GM23248 (cell line): ENCODE results near the gene ATP2B3. TPM values are rescaled to one million over a fixed set of nuclear protein-coding genes. Genes with fewer than 3 reads are reported as not detected.

Experiments used
- DNase-seq: peaks from one replicate; pipeline ENCODE4 v3.0.0-alpha.2; 2015
- H2AFZ ChIP-seq: fragments of 200-600 bp; sonication (generic); 2 replicates; pipeline ENCODE4 v1.6.1; 2016; ENCODE audit warnings: antibody characterized with exemption
- H3F3A ChIP-seq: fragments of 200-600 bp; sonication (generic); 2 replicates; pipeline ENCODE4 v1.6.1; 2016; ENCODE audit warnings: mild to moderate bottlenecking, antibody characterized with exemption, mixed run types; ENCODE audit not compliant: insufficient read depth
- H3K27ac ChIP-seq: fragments of 200-600 bp; sonication (generic); 2 replicates; pipeline ENCODE4 v1.5.1; 2016; ENCODE audit warnings: mild to moderate bottlenecking
- H3K27me3 ChIP-seq: fragments of 200-600 bp; sonication (generic); replicated peaks from 2 replicates; pipeline ENCODE4 v1.6.1; 2016; ENCODE audit warnings: mild to moderate bottlenecking; ENCODE audit not compliant: insufficient read depth
- H3K36me3 ChIP-seq: fragments of 200-600 bp; sonication (generic); 2 replicates; pipeline ENCODE4 v1.6.1; 2016; ENCODE audit warnings: low read depth, mild to moderate bottlenecking
- H3K4me1 ChIP-seq: fragments of 200-600 bp; sonication (generic); 2 replicates; pipeline ENCODE4 v1.6.1; 2016; ENCODE audit warnings: mild to moderate bottlenecking; ENCODE audit not compliant: insufficient read depth
- H3K4me2 ChIP-seq: fragments of 200-600 bp; sonication (generic); one replicate; pipeline ENCODE4 v1.6.1; 2016; ENCODE audit warnings: mild to moderate bottlenecking; ENCODE audit not compliant: unreplicated experiment
- H3K4me3 ChIP-seq: fragments of 200-600 bp; sonication (generic); 2 replicates; pipeline ENCODE4 v1.5.1; 2016; ENCODE audit warnings: mild to moderate bottlenecking
- H3K79me2 ChIP-seq: fragments of 200-600 bp; sonication (generic); 2 replicates; pipeline ENCODE4 v1.6.1; 2016; ENCODE audit warnings: mild to moderate bottlenecking; ENCODE audit not compliant: insufficient read depth
- H3K9ac ChIP-seq: fragments of 200-600 bp; sonication (generic); 2 replicates; pipeline ENCODE4 v1.6.1; 2016; ENCODE audit warnings: mild to moderate bottlenecking
- H3K9me2 ChIP-seq: fragments of 200-600 bp; sonication (generic); 2 replicates; pipeline ENCODE4 v1.6.1; 2016; ENCODE audit warnings: mixed run types, mild to moderate bottlenecking, moderate library complexity; ENCODE audit not compliant: insufficient read depth
- H3K9me3 ChIP-seq: fragments of 200-600 bp; sonication (generic); one replicate; pipeline ENCODE4 v1.6.1; 2017; ENCODE audit warnings: low read depth
- H4K20me1 ChIP-seq: fragments of 200-600 bp; sonication (generic); 2 replicates; pipeline ENCODE4 v1.6.0; 2016; ENCODE audit not compliant: insufficient read depth
- EZH2 ChIP-seq: fragments of 200-600 bp; sonication (generic); IDR thresholded peaks from 2 replicates; pipeline ENCODE4 v1.6.1; 2018; ENCODE audit warnings: antibody characterized with exemption, mild to moderate bottlenecking; ENCODE audit not compliant: insufficient read depth, poor library complexity, severe bottlenecking
- EZH2phosphoT487 ChIP-seq: fragments of 200-600 bp; sonication (generic); IDR thresholded peaks from 2 replicates; pipeline ENCODE4 v1.6.1; 2018; ENCODE audit warnings: antibody characterized with exemption, moderate library complexity, mild to moderate bottlenecking, low read depth; ENCODE audit not compliant: insufficient read depth
- WGBS, 2 experiments: methylation state at CpG; one replicate each; pipeline ENCODE4 v1.1.6; 2015 to 2017; ENCODE audit warnings: low lambda C conversion rate in 2 of 2, low coverage in 1 of 2; ENCODE audit errors: missing lambda C conversion rate in 2 of 2; 5-methylcytosine and 5-hydroxymethylcytosine counted together
- in situ Hi-C: fragments of 300-500 bp; cut with MboI; formaldehyde crosslinking; loops from 2 replicates; pipeline ENCODE4 v1.15.0; 2020
- polyA plus RNA-seq: library from polyadenylated mRNA; unstranded; fragments of >200 nt; fragmentation: Nextera tagmentation; extraction: Ambion mirVana; gene quantifications from 2 replicates; pipeline ENCODE4 v1.2.1, GENCODE V29; 2016
- total RNA-seq: library from RNA; depleted of rRNA; stranded (reverse); fragments of >200 nt; shearing (Covaris generic); gene quantifications from 2 replicates; pipeline ENCODE4 v1.2.3, GENCODE V29; 2014

The ATP2B3 gene
- total and polyA plus RNA-seq, 2 experiments from 2014 or later: not detected

GRCh38 chrX:153565996-153566580 lies 48.6 kb downstream of the ATP2B3 start:
- in situ Hi-C loops: no loop called here
- DNase-seq: no peak
- TF ChIP-seq EZH2phosphoT487 (no peak), EZH2 (no peak)
- Histone ChIP-seq H3K9me3 (no peaks in the 10 kb centered on the region), H3K4me2 (no peak overlapping the region), H3K4me3 (no peak overlapping the region), H2AFZ (no peak overlapping the region), H3K27me3 (no peaks in the 10 kb centered on the region), H3K9me2 (no peaks in the 10 kb centered on the region), H3K36me3 (no peaks in the 10 kb centered on the region), H4K20me1 (no peaks in the 10 kb centered on the region), H3K9ac (no peak overlapping the region), H3K4me1 (no peaks in the 10 kb centered on the region), H3K79me2 (no peaks in the 10 kb centered on the region), H3F3A (no peaks in the 10 kb centered on the region), H3K27ac (no peak overlapping the region)
- WGBS, 2 experiments: 52 to 76% methylated on average over 6 to 9 of the region's 9 CpGs

GRCh38 chrX:153568451-153569011 lies 51.1 kb downstream of the ATP2B3 start:
- H3K36me3 ChIP-seq: no peaks in the 10 kb centered on the region
- in situ Hi-C loops: no loop called here

DNA sequence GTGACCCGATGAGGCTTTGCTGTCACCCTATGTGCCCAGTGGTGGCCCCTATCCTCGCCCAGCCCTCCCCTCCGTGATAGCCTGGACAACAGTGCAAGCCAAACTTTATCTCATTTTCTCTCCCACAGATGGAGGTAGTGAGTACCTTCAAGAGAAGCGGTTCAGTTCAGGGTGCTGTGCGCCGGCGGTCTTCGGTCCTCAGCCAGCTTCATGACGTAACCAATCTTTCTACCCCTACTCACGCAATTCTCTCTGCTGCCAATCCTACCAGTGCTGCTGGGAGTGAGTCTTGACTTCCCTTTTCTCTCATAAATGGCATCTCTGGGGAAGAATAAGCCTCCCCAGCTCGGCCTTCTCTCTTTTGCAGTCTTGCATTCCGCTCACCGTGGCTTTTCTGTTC lies 52.0 kb downstream of the ATP2B3 start:
- Histone ChIP-seq H3K9me3 (no peaks in the 10 kb centered on the region), H3K9me2 (no peaks in the 10 kb centered on the region), H3F3A (no peaks in the 10 kb centered on the region), H3K27me3 (no peaks in the 10 kb centered on the region), H3K4me1 (no peaks in the 10 kb centered on the region), H3K27ac (no peak overlapping the region), H3K79me2 (no peaks in the 10 kb centered on the region), H3K4me3 (no peak overlapping the region), H4K20me1 (no peaks in the 10 kb centered on the region), H2AFZ (no peak overlapping the region), H3K4me2 (no peak overlapping the region), H3K36me3 (no peaks in the 10 kb centered on the region), H3K9ac (no peak overlapping the region)
- in situ Hi-C loops: no loop called here
- no peak for DNase-seq
- TF ChIP-seq EZH2: no peak
- WGBS, 2 experiments: 76 to 78% methylated on average over 6 to 13 of the region's 13 CpGs

More at GRCh38 chrX:153568451-153569011, 51.1 kb downstream of the ATP2B3 start:
- no peaks in the 10 kb centered on the region for H3K79me2 ChIP-seq
- H3K9ac ChIP-seq: no peak overlapping the region
- WGBS, 2 experiments: 76 to 78% methylated on average over 13 to 18 of the region's 21 CpGs
- no peak overlapping the region for H3K4me2 ChIP-seq
- no peak overlapping the region for H3K4me3 ChIP-seq
- no peaks in the 10 kb centered on the region for H3K27me3 ChIP-seq
- no peak overlapping the region for H3K27ac ChIP-seq
- no peak for DNase-seq
- H2AFZ ChIP-seq: no peak overlapping the region
- no peaks in the 10 kb centered on the region for H3K4me1 ChIP-seq
- no peaks in the 10 kb centered on the region for H3F3A ChIP-seq
- no peaks in the 10 kb centered on the region for H3K9me3 ChIP-seq
- no peak for TF ChIP-seq EZH2phosphoT487
- no peak for TF ChIP-seq EZH2
- H4K20me1 ChIP-seq: no peaks in the 10 kb centered on the region
- H3K9me2 ChIP-seq: no peaks in the 10 kb centered on the region

- 45 to 49% methylated on average over 5 to 6 of the region's 6 CpGs for WGBS, 2 experiments
- TF ChIP-seq EZH2phosphoT487 (no peak), EZH2 (no peak)
- H3K4me1 ChIP-seq: no peaks in the 10 kb centered on the region
These were observed 54.1 kb downstream of the ATP2B3 start for GRCh38 chrX:153571534-153571908.

GRCh38 chrX:153572601-153573000 lies 55.2 kb downstream of the ATP2B3 start:
- DNase-seq: no peak

More at GRCh38 chrX:153571534-153571908, 54.1 kb downstream of the ATP2B3 start:
- Histone ChIP-seq H3K4me3 (no peak overlapping the region), H4K20me1 (no peaks in the 10 kb centered on the region), H3K27ac (no peak overlapping the region), H3K9me2 (no peaks in the 10 kb centered on the region), H3K4me2 (no peak overlapping the region), H3F3A (no peaks in the 10 kb centered on the region), H3K9me3 (no peaks in the 10 kb centered on the region), H3K27me3 (no peaks in the 10 kb centered on the region), H3K9ac (no peak overlapping the region), H3K79me2 (no peaks in the 10 kb centered on the region), H2AFZ (no peak overlapping the region), H3K36me3 (no peaks in the 10 kb centered on the region)
- DNase-seq: no peak
- in situ Hi-C loops: no loop called here

More at GRCh38 chrX:153572601-153573000, 55.2 kb downstream of the ATP2B3 start:
- Histone ChIP-seq H3K27me3 (no peaks in the 10 kb centered on the region), H4K20me1 (no peaks in the 10 kb centered on the region), H3K4me2 (no peak overlapping the region), H3K9me2 (no peaks in the 10 kb centered on the region), H3K4me3 (no peak overlapping the region), H3K27ac (no peak overlapping the region), H3K9ac (no peak overlapping the region), H3K36me3 (no peaks in the 10 kb centered on the region), H3K4me1 (no peaks in the 10 kb centered on the region), H2AFZ (no peak overlapping the region), H3F3A (no peaks in the 10 kb centered on the region), H3K79me2 (no peaks in the 10 kb centered on the region), H3K9me3 (no peaks in the 10 kb centered on the region)
- in situ Hi-C loops: no loop called here
- 57 to 59% methylated on average over 5 to 9 of the region's 10 CpGs for WGBS, 2 experiments
- TF ChIP-seq EZH2: no peak
- no peak for TF ChIP-seq EZH2phosphoT487
